ENCODE results near the gene C1orf159.

Gene C1orf159

GRCh38 chr1:1053682-1054081 lies 62.2 kb downstream of the C1orf159 start:
- Histone ChIP-seq H3F3A (ENCODE audit: insufficient read depth) (no peaks in the 10 kb centered on the region), H3K9me3 (ENCODE audit: insufficient read depth, low read length) (no peaks in the 10 kb centered on the region), H3K4me2 (ENCODE audit: low read depth, low read length, poor library complexity, severe bottlenecking) (no peak overlapping the region), H3K9me2 (replicated peaks; ENCODE audit: insufficient read depth, low read length) (no peaks in the 10 kb centered on the region), H3K79me2 (ENCODE audit: insufficient read depth, low read length) (no peaks in the 10 kb centered on the region), H3K4me3 (ENCODE audit: insufficient read depth, low read length, poor library complexity, severe bottlenecking) (no peak overlapping the region), H3K27me3 (ENCODE audit: low read length) (no peaks in the 10 kb centered on the region), H2AFZ (ENCODE audit: low read depth, low read length, severe bottlenecking) (no peak overlapping the region), H3K27ac (ENCODE audit: low read depth, low read length) (no peak overlapping the region), H3K9ac (ENCODE audit: low read length) (no peak overlapping the region), H3K36me3 (ENCODE audit: low read length) (no peaks in the 10 kb centered on the region), H4K20me1 (ENCODE audit: low read depth, low read length) (no peaks in the 10 kb centered on the region)
- TF ChIP-seq CTCF (IDR thresholded peaks at IDR 0.05; ENCODE audit: insufficient read depth, low read length, poor library complexity, severe bottlenecking) = no peak
- TF ChIP-seq EZH2phosphoT487 (conservative IDR thresholded peaks at IDR 0.05; ENCODE audit: low read length) = no peak

GRCh38 chr1:1053022-1053421 lies 62.9 kb downstream of the C1orf159 start:
- TF ChIP-seq EZH2phosphoT487 (conservative IDR thresholded peaks at IDR 0.05; ENCODE audit: low read length) = no peak
- no peak for TF ChIP-seq CTCF (IDR thresholded peaks at IDR 0.05; ENCODE audit: insufficient read depth, low read length, poor library complexity, severe bottlenecking)
- no peak overlapping the region for H3K27ac ChIP-seq (ENCODE audit: low read depth, low read length)
- no peak overlapping the region for H3K4me2 ChIP-seq (ENCODE audit: low read depth, low read length, poor library complexity, severe bottlenecking)

GRCh38 chr1:1052003-1052840 lies 63.7 kb downstream of the C1orf159 start:
- Histone ChIP-seq H3K36me3 (ENCODE audit: low read length) (no peaks in the 10 kb centered on the region), H3K9me2 (replicated peaks; ENCODE audit: insufficient read depth, low read length) (no peaks in the 10 kb centered on the region), H3K27me3 (ENCODE audit: low read length) (no peaks in the 10 kb centered on the region), H2AFZ (ENCODE audit: low read depth, low read length, severe bottlenecking) (no peak overlapping the region), H3F3A (ENCODE audit: insufficient read depth) (no peaks in the 10 kb centered on the region), H3K9ac (ENCODE audit: low read length) (no peak overlapping the region), H3K27ac (ENCODE audit: low read depth, low read length) (no peak overlapping the region), H4K20me1 (ENCODE audit: low read depth, low read length) (no peaks in the 10 kb centered on the region), H3K79me2 (ENCODE audit: insufficient read depth, low read length) (no peaks in the 10 kb centered on the region), H3K4me2 (ENCODE audit: low read depth, low read length, poor library complexity, severe bottlenecking) (no peak overlapping the region), H3K4me3 (ENCODE audit: insufficient read depth, low read length, poor library complexity, severe bottlenecking) (no peak overlapping the region), H3K9me3 (ENCODE audit: insufficient read depth, low read length) (no peaks in the 10 kb centered on the region)
- TF ChIP-seq CTCF (IDR thresholded peaks at IDR 0.05; ENCODE audit: insufficient read depth, low read length, poor library complexity, severe bottlenecking) (no peak), EZH2phosphoT487 (conservative IDR thresholded peaks at IDR 0.05; ENCODE audit: low read length) (no peak)

More at GRCh38 chr1:1053022-1053421, 62.9 kb downstream of the C1orf159 start:
- Histone ChIP-seq H3K9me3 (ENCODE audit: insufficient read depth, low read length) (no peaks in the 10 kb centered on the region), H3K27me3 (ENCODE audit: low read length) (no peaks in the 10 kb centered on the region), H3K9me2 (replicated peaks; ENCODE audit: insufficient read depth, low read length) (no peaks in the 10 kb centered on the region), H3K36me3 (ENCODE audit: low read length) (no peaks in the 10 kb centered on the region), H4K20me1 (ENCODE audit: low read depth, low read length) (no peaks in the 10 kb centered on the region), H3K4me3 (ENCODE audit: insufficient read depth, low read length, poor library complexity, severe bottlenecking) (no peak overlapping the region), H2AFZ (ENCODE audit: low read depth, low read length, severe bottlenecking) (no peak overlapping the region), H3F3A (ENCODE audit: insufficient read depth) (no peaks in the 10 kb centered on the region), H3K79me2 (ENCODE audit: insufficient read depth, low read length) (no peaks in the 10 kb centered on the region), H3K9ac (ENCODE audit: low read length) (no peak overlapping the region)
